NCI-H146 treated with DMSO at 0.1 percent for 48 hours (cell line): ENCODE measurements around the gene KIAA1671.
A peak's percentile ranks its signal among the peaks of the same experiment; 100 is the strongest.

Experiments used
- DNase-seq: peaks from one replicate; lab custom pipeline; 2025; ENCODE audit not compliant: unreplicated experiment; lab: John Stamatoyannopoulos, UW

KIAA1671 gene

DNA sequence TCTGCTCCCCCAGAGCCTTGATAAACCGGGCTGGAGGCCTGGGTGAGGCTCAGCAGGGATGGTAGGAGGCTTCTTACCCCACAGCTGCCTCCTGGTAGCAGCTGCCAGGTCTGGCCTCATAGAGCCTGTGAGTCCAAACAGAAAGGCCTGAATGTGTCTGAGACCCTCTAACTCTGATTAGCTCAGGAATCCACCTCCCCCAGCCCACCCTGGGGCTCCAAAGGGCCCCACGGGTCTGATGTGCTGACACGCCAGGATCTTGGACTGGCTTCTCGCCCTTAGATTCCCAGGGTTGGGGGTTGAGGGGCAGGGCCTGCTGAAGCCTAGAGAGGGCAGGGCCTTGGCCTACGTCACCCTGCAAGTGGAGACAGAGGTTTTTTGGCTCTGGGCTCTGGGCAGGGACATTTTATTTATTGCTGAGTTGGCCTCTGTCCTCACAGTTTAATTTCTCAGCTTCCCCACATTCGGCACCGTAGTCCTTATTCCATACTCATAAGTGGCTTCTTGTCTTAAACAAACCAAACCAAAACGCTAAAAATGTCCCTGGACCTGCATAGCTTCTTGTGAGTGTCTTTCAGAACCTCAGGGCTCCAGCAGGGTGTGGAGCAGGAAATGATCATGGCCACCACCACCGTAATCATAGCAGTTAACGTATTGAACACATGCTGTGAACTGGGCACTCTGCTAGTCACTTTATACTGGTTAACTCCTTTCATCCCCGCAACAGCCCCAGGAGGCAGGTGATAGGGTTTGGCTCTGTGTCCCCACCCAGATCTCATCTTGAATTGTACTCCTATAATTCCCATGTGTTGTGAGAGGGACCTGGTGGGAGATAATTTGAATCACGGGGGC is 25.1 kb downstream of the KIAA1671 start:
- DNase-seq, result no peak

DNA sequence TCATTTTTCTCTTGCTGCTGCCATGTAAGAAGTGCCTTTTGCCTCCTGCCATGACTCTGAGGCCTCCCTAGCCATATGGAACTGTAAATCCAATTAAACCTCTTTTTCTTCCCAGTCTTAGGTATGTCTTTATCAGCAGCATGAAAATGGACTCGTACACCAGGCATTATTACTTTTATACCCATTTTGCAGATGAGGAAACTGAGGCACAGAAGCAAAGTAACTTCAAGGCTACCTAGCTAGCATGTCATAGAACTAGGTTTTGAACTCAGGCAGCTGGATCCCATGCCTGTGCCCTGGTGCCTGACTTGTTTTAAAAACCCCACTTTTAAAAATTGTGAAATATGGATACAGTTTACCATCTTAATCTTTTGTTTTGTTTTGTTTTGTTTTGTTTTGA is 25.8 kb downstream of the KIAA1671 start:
- DNase-seq, result no peak

DNA sequence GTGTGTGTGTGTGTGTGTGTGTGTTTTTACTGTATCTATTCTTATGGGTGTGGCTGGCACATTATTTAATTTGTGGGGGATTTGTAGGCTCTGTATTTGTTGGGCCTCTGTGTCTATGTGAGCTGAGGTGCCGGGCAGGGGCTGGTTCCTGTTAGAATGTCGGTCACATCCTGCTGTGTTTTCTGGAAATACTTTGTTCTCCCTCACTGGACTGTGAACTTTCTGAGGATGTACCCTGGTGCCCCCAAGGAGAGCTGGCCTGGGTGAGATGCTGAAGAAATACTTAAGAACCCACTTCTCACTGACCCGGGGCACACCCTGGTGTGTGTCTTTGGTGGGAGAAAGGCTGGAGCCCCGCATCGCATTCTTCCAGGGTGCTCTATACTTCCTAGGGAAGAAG is 28.6 kb downstream of the KIAA1671 start:
- DNase-seq, result no peak

DNA sequence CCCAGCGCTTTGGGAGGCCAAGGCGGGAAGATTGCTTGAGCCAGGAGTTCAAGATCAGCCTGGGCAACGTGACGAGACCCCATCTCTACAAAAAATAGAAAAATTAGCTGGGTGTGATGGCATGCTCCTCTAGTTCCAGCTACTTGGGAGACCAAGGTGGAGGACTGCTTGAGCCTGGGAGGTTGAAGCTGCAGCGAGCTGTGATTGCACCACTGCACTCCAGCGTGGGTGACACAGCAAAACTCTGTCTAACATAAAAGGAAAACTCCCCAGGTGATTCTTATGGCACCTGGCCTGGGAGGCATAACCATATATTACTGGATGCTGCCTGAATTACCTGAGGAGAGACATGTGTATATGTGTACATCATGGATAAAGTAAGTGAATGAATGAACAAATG is 29.1 kb downstream of the KIAA1671 start:
- no peak for DNase-seq

DNA sequence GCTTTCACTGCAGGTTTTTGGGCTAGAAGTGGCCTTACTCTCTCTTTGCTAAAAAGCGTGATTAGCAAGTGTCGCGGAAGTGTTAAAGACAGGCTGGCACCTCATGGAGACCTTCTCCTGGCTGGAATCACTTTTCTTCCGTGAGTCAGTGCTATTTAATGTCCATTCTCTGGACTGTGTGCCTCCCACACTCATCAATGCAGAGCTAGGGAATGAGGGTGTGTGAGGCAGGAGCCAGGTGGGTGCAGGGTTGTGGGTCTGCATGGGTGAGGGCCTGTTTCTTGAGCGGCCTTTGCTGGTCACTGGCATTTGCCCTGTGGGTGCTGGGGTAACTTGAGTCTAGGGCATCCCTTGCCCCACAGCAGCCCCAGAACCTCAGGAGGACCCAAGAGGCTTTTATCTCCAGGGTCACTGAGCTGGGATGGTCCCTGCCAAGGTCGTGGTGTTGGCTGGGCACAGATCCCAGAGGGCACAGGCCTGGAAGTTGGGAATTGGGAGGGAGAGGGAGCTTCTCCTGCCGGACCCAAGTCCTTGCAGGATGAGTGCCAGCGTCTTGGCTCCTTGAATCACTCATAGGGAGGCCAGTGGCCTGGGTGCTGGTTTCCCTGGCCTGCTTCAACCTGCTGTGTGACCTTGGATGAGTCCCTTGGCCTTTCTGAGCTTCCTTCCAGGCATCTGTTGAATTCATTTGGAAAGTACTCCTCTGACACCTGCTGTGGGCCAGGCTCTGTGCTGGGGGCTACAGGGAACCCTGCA is 30.0 kb downstream of the KIAA1671 start:
- no peak for DNase-seq

DNA sequence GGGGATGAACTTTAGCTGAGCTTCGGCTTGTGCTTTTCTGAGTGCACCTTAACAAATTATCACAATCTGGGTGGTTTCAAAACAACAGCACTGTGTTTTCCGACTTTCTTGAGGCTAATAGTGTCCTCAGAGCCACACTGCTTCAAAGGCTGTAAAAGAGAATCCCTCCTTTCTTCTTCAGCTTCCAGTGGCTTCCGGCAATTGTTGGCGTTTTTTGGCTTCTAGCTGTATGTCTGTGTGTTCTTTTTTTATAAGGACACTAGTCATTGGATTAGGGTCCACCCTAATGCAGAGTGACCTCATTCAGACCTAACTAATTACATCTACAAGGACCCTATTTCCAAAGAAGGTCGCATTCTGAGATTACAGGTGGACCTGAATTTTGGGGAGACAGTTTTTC is 30.6 kb downstream of the KIAA1671 start:
- no peak for DNase-seq

DNA sequence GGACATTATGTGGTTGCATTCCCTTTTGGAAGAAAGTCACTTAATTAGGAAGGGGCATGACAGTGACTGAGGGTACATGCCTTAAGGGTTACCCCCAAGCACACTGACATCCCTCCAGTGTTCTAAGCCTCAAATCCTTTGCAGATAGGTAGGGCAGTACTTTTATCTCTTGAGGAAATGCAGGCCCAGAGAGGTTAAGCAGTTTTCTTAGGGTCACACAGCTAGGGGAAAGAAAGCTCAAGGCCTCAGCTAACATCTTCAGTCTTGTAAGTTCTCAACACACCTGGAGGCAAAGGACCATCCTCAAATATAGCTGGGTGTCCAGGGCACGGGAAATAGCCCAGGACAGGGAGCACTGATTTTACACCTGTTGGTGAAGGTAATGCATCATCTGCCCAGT is 31.6 kb downstream of the KIAA1671 start:
- no peak for DNase-seq

DNA sequence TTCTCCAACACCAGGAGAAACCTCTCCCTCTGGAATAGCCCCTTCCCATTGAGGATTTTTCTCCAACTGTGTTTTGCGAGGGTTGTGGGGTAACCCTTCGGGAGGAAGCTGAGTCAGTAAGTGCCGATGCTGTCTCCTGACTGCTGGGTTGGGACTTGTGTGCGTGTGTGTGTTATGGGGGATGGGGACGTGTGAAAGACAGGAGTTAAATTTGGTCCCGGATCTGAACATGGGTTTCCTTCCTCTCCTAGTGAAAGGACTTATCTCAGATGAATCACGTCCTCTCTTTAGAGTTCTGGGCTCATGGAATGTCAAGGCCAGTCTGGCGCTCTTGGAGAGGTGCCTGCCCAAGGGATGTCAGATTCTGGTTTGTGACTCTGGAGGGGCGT is 33.3 kb downstream of the KIAA1671 start:
- DNase-seq, result no peak

DNA sequence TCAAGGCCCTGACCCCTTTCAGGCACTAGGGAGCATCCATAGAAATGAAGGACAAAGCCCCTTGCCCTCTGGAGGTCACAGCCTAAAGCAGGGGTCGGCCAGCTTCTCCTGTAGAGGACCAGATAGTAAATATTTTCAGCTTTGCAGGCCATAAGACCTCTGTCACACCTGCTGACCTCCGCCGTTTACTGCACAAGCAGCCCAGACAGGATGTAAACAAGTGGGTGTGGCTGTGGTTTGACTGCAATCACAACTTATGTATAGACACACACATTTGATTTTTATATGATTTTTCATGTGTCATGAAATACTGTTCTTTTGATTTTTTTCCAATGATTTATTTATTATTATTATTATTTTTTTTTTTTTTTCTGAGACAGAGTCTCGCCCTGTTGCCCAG is 34.3 kb downstream of the KIAA1671 start:
- DNase-seq, result no peak

DNA sequence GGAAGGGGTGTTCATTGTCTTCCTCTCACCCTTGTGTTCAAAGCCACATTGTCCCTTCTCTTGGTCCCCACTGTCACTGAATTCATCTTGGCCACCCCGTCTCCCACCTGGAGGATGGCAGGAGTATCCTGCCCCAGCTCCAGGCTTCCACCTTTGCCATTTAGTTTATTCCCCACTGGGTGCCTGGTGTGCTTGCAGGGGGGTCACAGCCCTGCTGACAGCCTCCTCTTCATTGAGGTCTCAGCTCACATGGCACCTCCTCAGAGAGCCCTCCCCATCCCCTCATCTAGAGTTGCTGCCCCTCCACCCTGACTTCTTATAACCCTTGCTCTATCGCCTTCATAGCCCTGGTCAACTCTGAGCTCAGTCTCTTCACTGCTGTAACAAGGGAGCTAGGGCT is 36.6 kb downstream of the KIAA1671 start:
- no peak for DNase-seq

DNA sequence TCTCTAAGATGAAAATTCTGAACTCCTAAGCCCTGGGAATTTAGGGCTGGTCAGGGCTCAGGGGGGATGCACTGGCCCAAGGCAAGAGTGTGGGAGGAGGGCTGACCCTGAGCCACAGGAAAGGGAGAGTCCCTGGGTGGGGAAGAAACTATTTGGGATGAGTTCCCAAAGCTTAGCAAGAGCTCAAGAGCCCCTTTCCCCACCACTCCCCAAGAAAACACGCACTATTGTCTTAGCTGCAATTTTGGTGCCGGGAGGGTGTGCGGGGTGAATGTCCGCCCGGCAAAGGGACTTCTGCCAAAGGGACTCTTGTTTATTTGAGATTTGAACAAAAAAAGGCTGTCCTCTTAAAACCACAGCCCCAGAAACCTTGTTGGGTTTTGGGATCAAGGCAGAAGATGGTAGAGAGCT is 37.0 kb downstream of the KIAA1671 start:
- no peak for DNase-seq

DNA sequence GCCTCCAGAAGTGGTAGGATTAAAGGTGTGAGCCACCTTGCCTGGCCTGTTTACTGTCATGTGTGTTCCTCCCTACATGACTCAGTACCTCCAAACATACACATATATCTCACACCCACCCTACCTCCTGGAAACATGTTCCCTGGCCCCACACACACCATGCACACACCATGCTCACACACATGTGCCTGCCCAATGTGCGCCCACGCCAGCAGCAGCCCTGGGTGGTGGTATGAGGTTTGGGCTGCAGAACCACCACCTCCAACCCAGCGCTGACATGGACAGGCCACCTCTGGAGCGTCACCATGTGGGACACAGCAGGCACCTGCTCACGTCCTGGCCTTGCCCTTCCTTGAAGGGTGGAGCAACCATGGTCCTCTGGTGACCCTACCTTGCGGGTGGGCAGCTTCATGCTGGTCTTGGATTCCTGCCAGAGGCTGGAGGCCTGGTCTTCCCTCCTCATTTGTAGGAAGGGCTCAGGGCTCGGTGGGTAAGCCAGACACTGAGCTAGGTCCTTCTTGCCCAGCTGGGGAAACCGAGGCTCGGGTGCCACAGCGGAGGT is 37.9 kb downstream of the KIAA1671 start:
- no peak for DNase-seq

DNA sequence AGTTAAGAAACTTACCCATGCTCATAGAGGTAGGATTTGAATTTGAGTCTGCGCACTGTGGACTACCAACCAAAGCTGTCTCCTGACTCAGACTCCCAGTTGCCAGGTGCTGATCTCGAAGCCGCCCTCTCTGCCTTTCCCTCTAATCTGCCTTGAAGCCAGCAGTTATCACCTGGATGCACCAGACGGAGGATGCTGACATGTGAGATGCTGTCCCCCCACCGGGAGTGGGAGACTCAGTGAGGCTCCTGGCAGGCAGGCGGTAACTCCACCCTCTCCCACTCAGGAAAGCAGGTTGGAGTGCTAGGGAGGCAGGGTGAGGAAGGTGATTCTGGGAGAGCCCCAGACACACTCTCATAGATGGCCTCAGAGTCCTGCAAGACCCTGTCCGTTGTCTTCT is 40.4 kb downstream of the KIAA1671 start:
- no peak for DNase-seq

DNA sequence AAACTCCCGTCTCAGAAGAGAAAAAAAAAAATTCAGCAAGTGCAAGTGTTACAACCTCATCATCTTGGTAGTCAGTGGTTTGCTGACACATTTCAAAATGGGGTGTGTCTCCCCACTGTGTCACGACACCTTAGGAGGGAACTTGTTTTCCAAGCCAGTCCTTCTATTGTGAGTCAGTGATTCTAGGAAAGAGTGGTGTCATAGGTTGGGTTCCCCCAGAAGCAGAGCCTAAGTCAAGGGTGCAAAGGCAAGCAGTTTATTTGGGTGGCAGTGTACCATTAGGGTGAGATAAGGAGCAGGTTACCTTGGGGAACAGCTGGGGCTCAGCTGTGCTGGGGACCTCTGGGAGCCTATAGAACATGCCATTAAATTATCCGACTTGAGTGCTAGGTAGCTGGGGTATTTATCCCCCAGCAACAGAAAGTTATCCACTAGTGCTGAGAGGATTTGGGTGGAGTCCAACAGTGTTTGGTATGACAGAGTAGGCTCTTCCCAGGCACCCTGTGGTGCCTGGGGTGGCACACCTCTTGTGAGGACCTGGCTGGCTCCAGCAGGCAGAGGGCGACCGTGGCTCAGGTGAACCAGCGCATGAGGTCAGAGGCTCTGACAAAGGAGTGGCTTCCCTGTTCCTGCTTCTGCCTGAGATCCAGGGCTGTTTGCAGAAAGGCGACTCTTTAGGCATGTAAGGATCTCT is 41.7 kb downstream of the KIAA1671 start:
- peak; percentile 14 for DNase-seq

DNA sequence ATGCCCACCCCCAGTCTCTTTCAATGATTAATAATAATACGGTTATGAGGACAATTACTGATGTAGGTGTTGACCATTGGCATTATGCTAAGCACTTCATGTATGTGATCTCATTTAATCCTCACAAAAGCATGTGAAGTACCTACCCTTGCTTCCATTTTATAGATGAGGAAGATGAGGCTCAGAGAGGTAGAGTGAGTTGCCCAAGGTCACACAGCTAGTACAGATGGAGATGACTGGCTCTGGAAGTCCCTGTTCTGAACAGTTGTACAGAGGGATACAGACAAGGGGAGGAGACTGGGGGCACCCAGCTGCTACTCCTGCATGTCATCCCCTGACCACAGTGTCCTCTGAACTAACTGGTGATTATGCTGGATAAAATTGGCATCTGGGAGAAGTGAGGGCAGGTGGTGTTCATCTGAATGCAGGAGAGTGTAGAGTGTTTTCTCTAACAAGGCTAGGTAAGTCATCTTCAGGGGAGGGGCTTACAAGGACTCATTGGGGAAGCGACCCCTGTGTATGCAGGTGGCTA is 43.2 kb downstream of the KIAA1671 start:
- DNase-seq, result no peak

DNA sequence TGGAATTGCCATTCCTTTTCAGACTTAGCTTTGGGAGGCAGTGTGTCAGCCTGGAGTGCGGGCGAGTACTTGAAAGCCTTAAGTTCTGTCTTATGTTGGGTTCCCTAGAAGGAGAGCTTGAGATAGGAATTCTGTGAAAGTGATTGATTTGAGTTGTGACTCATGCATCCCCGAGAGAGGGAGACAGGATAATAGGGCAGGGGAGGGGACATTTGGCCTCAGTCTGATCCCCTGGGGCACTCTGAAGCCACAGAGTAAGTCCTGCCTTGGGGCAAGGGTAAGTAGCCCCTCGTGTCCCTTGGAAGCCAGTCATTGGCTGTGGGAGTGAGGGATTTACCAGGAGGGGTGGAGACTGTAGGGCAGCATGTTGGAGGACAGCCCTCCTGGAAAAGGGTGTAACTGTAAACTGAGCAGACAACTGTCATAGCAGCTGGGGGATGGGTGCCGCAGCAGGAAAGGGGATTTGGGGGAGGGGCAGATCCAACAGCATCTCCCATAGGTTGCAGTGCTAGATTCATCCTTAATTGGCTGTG is 44.0 kb downstream of the KIAA1671 start:
- no peak for DNase-seq

DNA sequence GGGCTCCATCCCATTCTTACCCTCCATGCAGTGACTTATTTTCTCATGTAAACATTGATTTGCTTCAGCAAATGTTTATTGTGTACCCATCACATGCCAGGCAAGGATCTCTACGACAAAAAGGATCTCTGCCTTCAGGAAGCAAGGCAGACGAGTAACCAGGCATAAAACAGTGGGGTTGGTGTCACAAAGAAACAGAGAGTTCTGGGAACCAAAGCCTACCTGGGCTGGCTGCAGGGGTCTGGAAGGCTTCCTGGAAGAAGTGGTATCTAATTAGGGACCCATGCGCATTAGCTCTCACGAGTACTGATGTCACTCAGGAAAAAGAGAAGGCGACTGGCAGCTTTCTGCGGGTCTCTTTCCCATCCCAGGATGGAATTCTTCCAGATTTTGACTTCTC is 44.5 kb downstream of the KIAA1671 start:
- DNase-seq, result no peak

DNA sequence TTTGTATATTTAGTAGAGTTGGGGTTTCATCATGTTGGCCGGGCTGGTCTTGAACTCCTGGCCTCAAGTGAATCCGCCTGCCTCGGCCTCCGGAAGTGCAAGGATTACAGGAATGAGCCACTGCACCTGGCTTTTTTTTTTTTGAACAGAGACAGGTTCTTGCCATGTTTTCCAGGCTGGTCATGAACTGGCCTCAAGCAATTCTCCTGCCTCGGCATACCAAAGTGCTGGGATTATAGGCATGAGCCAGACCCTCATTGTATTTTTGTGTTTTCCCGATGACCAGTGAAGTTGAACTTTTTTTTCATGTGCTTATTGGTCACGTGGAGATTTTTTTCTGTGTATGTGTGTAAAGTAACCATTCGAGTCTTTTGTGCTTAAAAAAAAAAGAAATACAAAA is 48.2 kb downstream of the KIAA1671 start:
- DNase-seq, result no peak

DNA sequence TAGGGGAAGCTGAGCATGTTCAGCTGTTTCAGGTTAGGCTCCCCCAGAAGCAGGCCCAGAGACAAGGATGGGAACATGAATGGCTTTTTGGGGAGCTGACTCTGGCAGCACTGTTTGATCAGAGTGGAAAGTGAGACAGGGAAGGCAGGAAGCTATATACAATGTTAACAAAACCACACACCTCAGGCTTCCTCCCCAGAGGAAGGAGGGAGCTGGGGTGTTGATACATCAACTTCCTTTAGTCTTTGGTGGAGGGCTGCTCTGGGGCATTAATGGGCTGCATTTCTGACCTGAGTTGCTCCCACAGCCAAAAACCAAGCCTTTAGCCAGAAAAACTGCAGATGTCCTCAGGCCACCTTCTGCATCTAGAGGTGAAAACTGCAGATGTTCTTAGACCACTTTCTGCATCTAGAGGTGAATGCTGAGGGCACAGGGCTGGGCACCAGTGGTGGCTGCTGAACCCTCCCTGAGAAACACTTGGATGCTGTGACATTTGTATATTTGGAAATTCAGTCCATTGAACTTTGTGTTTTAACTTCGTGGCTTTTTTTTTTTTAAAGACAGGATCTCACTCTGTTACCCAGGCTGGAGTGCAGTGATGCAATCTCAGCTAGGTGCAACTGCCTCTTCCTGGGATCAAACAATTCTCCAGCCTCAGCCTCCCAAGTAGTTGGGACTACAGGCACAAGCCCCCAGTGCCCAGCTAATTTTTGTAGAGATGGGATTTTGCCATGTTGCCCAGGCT is 49.9 kb downstream of the KIAA1671 start:
- no peak for DNase-seq

DNA sequence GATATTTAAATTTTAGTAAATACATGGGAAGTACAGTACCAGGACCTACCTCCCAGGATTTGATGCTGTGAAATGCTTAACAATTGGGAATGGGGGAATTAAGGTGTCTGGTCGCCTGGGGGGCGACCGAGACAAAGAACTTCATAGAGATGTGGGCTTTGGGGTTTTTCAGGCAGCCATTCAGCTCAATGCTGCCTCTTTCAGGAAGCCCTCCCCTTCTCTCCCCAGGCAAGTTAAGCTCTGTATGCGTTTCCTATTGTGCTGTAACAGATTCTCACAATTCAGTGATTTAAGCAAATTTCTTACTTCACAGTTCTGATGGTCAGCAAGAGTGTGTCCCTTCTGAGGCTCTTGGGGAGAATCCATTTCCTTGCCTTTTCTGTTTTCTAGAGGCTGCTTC is 53.8 kb downstream of the KIAA1671 start:
- DNase-seq, result no peak
